ENCODE measurements around the gene WWC1. TPM values are rescaled to one million over a fixed set of nuclear protein-coding genes. Genes with fewer than 3 reads are reported as not detected.

Gene WWC1
- 10 to 100 TPM in 1 of 3 donors, 1 to 10 TPM in 2; 2.8 to 14.2 (median 4.8) TPM for polyA plus RNA-seq

GRCh38 chr5:168291342-168291963, at the start of gene WWC1:
Gene WWC1 (plus strand): TSS chr5:168291645. CDS start chr5:168292153, 508 bp downstream.
- 0 to 1% (median 1%) methylated on average over 32 to 76 of the region's 77 CpGs for WGBS, 3 donors
- no peak within 1 kb of the TSS for H3K27ac ChIP-seq (ENCODE audit: low read depth, low read length)

DNA sequence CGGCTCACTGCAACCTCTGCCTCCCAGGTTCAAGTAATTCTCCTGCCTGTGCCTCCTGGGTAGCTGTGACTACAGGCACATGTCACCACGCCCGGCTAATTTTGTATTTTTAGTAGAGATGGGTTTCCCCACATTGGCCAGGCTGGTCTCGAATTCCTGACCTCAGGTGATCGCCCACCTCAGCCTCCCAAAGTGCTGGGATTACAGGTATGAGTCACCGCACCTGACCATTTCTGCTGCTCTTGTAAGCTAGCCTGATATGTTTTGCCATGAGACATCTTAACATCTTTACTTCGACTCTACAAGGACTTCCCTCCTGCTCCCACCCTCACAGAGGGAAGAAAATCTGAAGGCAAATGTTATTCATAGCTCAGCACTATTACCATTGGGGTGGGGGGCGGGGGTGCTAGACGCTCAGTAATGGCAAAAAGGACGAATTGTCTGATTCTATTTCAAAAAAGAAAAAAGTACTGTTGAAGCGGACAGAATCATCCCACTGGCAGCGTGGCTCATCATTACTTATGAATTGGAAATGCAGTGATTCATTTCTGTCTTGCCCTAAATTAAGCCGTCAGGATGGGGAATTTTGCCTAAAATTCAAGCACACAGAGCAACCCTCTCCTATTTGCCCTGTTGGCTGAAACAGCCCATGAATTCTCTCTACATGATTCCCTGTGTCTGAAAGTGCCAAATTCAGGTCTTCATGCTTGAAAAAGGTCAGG, 46.4 kb upstream of the WWC1 start:
- H3K27ac ChIP-seq (ENCODE audit: low read depth, low read length), result no peak overlapping the region
- WGBS, 3 donors, result 87 to 89% (median 88%) methylated on average over 13 of the region's 13 CpGs

DNA sequence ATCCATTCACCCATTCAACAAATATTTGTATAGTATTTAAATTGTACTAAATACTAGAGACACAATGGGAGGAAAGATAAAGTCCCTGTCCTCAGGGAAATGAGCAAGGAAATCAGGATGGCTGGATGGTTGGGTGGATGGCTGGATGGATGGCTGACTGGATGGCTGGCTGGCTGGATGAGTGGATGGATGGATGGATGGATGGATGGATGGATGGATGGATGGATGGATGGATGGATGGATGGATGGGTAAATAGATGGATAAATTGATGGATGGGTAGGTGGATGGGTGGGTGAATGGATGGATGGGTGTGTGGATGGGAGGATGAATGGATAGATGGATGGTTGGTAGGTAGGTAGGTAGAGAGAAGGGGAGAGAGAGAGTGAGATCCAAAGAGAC, 41.5 kb upstream of the WWC1 start:
- no peak overlapping the region for H3K27ac ChIP-seq (ENCODE audit: low read depth, low read length)

DNA sequence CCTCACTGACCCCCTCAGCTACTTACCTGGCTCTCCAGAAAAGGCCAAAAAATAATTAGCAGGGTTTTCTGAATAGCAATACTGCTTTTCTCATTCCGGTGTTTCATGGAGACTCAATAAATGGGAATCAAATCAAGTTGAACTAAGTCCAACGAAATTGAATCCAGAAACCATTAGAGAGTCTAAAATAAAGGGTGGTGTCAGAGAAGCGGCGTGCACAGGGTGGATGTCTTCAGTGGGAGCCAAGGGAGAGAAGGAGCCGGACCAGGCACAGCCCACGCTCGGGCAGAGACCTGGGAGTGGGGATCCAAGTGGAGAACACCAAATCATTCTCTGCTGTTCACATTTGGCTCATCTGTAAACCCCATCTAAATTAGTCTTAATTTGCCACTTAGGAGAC, 40.2 kb upstream of the WWC1 start:
- WGBS, 3 donors, result 47 to 73% (median 60%) methylated on average over 7 of the region's 7 CpGs

GRCh38 chr5:168254013-168254693, 37.3 kb upstream of the WWC1 start:
- no peak overlapping the region for H3K27ac ChIP-seq (ENCODE audit: low read depth, low read length)
- WGBS, 3 donors, result 72 to 89% (median 81%) methylated on average over 9 of the region's 9 CpGs

More for the DNA sequence above, 40.2 kb upstream of the WWC1 start:
- H3K27ac ChIP-seq (ENCODE audit: low read depth, low read length), result no peak overlapping the region

GRCh38 chr5:168260353-168261226, 30.9 kb upstream of the WWC1 start:
- H3K27ac ChIP-seq (ENCODE audit: low read depth, low read length), result no peak overlapping the region
- WGBS, 3 donors, result 61 to 75% (median 71%) methylated on average over 15 of the region's 15 CpGs

DNA sequence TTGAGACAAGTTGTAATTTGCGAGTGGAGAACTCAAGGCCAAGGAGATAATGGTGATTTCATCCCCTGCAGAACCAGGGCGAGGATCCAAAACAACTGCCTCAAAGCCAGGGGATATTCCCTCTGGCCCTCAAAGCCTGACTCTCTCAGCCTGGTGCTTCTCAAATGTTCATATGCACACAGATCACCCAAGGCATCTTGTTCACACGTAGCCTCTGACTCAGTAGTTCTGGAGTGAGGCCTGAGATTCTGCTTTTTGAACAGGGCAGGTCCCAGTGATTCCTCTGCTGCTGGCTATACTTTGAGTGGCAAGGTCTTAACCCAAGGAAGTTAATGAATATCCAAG, 30.2 kb upstream of the WWC1 start:
- H3K27ac ChIP-seq (ENCODE audit: low read depth, low read length), result no peak overlapping the region
- WGBS, 3 donors, result 39 to 57% (median 54%) methylated on average over 3 of the region's 3 CpGs

GRCh38 chr5:168262042-168262743, 29.3 kb upstream of the WWC1 start:
- no peak overlapping the region for H3K27ac ChIP-seq (ENCODE audit: low read depth, low read length)

GRCh38 chr5:168263121-168263520, 28.3 kb upstream of the WWC1 start:
- no peak overlapping the region for H3K27ac ChIP-seq (ENCODE audit: low read depth, low read length)
- 73 to 89% (median 82%) methylated on average over 13 of the region's 13 CpGs for WGBS, 3 donors

More at GRCh38 chr5:168262042-168262743, 29.3 kb upstream of the WWC1 start:
- 91 to 96% (median 94%) methylated on average over 39 of the region's 39 CpGs for WGBS, 3 donors

GRCh38 chr5:168266016-168266415, 25.4 kb upstream of the WWC1 start:
- 85 to 93% (median 92%) methylated on average over 6 of the region's 6 CpGs for WGBS, 3 donors
- no peak overlapping the region for H3K27ac ChIP-seq (ENCODE audit: low read depth, low read length)

- 4 to 6% (median 5%) methylated on average over 30 of the region's 30 CpGs for WGBS, 3 donors
- no peak overlapping the region for H3K27ac ChIP-seq (ENCODE audit: low read depth, low read length)
Observed at GRCh38 chr5:168268949-168269936, 22.2 kb upstream of the WWC1 start.

DNA sequence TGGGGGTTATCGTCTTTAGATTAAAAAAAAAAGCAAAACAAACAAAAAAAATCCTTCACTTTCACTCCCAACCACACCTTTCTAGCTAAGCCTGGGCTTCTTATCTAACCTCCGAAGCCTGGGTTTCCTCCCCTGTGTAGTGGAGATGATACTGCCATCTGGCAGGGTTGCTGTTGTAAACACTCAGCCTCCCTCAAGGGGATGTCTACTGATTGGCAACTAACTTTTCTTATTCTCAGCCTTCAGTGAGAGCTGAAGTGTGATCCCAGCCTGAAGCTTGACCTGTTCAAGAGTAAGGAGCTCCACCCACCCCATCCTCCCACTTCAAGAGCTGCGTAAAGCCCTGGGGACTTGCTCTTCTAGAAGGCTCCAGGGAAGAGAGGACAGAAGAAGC, 21.5 kb upstream of the WWC1 start:
- no peak overlapping the region for H3K27ac ChIP-seq (ENCODE audit: low read depth, low read length)
- WGBS, 3 donors, result 36 to 47% (median 46%) methylated on average over 3 of the region's 3 CpGs

- WGBS, 3 donors, result 45 to 68% (median 66%) methylated on average over 3 of the region's 3 CpGs
- H3K27ac ChIP-seq (ENCODE audit: low read depth, low read length), result no peak overlapping the region
Observed at GRCh38 chr5:168270476-168270875, 21.0 kb upstream of the WWC1 start.

DNA sequence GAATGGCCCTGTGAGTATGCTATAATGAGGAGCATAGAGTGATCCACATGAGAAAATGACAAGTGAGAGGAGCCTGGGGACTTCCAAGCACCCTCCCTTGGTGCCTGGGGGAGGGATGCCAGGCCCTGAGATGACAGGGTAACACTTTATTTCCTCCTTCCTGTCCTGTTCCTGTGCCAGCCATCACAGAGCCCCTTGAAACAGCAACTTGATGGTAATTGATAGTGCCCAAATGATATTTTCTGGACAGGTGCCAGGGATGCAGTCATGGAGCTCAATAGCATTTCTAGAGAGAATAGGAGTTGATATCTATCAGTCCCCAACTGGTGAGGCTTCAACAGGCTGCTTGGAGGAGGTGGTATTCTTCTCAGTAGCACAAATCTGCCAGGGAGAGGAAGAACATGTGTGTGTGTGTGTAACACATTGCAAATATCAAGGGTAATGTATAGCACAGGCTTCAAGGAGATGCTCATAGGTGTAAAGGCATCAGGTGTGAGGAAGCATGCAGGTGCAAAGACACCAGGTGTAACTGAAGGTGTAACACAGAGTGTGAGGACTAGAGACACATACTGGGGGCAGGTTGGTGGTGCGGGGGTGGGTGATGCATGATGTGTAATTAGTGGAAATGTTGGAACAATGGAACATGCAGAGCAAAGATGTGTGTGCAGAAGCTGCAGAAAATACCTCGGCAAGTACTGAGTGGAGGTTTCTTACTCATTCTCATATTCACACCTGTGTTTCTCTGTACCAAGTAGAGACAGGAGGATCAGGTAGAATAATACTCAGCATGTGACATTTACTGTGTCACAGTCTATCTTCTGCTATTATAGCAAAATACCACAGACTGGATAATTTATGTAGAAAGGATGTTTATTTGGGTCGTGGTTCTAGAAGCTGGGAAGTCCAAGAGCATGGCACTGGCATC, 18.1 kb upstream of the WWC1 start:
- H3K27ac ChIP-seq (ENCODE audit: low read depth, low read length), result no peak overlapping the region
- WGBS, 3 donors, result 84 to 89% (median 88%) methylated on average over 3 of the region's 3 CpGs

GRCh38 chr5:168274406-168274805, 17.0 kb upstream of the WWC1 start:
- WGBS, 3 donors, result 93 to 100% (median 95%) methylated on average over 1 of the region's 1 CpG
- no peak overlapping the region for H3K27ac ChIP-seq (ENCODE audit: low read depth, low read length)

GRCh38 chr5:168275940-168276339, 15.5 kb upstream of the WWC1 start:
- no peak overlapping the region for H3K27ac ChIP-seq (ENCODE audit: low read depth, low read length)
- 68 to 81% (median 75%) methylated on average over 5 of the region's 5 CpGs for WGBS, 3 donors
